Left renal pelvis (tissue), 4 donors: Measurements from ENCODE around the gene INPP5A. TPM values are rescaled to one million over a fixed set of nuclear protein-coding genes. Genes with fewer than 3 reads are reported as not detected.

ENCODE experiments used
- DNase-seq, 4 donors: peaks; one replicate each; pipeline ENCODE4 v3.0.0-alpha.2; 2013; ENCODE audit warnings: low read depth in 4 of 4, low spot score in 3 of 4
- polyA plus RNA-seq, 4 donors: library from polyadenylated mRNA; unstranded; fragments of 120-200 nt; gene quantifications; one replicate each; pipeline ENCODE4 v1.2.1, GENCODE V29; 2013; ENCODE audit not compliant: insufficient read length in 4 of 4

Gene INPP5A
- polyA plus RNA-seq, 4 donors: 29.0 to 40.2 (median 35.5) TPM

GRCh38 chr10:132639470-132639869, 101.9 kb downstream of the INPP5A start:
- no peak for DNase-seq

GRCh38 chr10:132640326-132641125, 102.9 kb downstream of the INPP5A start:
- DNase-seq: no peak

GRCh38 chr10:132641401-132641800, 103.8 kb downstream of the INPP5A start:
- no peak for DNase-seq

- DNase-seq: no peak
Measured at GRCh38 chr10:132641966-132642731, 104.6 kb downstream of the INPP5A start.

GRCh38 chr10:132642732-132643008, 105.1 kb downstream of the INPP5A start:
- no peak for DNase-seq

- DNase-seq: no peak
Measured at GRCh38 chr10:132643709-132644526, 106.3 kb downstream of the INPP5A start.

- DNase-seq: no peak
Measured at GRCh38 chr10:132644527-132645246, 107.1 kb downstream of the INPP5A start.

GRCh38 chr10:132645247-132645530, 107.6 kb downstream of the INPP5A start:
- DNase-seq: no peak

GRCh38 chr10:132645630-132646442, 108.2 kb downstream of the INPP5A start:
- no peak for DNase-seq

GRCh38 chr10:132646443-132647097, 109.0 kb downstream of the INPP5A start:
- DNase-seq: no peak

GRCh38 chr10:132647424-132647823, 109.8 kb downstream of the INPP5A start:
- no peak for DNase-seq

GRCh38 chr10:132648072-132648850, 110.7 kb downstream of the INPP5A start:
- no peak for DNase-seq

- DNase-seq: no peak
Measured at GRCh38 chr10:132648851-132649528, 111.4 kb downstream of the INPP5A start.

GRCh38 chr10:132649651-132650360, 112.2 kb downstream of the INPP5A start:
- DNase-seq: no peak

GRCh38 chr10:132650611-132651250, 113.1 kb downstream of the INPP5A start:
- DNase-seq: no peak

- no peak for DNase-seq
Measured at GRCh38 chr10:132651511-132652029, 114.0 kb downstream of the INPP5A start.

GRCh38 chr10:132652446-132652845, 114.9 kb downstream of the INPP5A start:
- DNase-seq: no peak
